ENCODE results near the gene CIT.
"Not testable (repeated sequence)": the region's sequence is repeated elsewhere in the genome, so short reads cannot be mapped to it uniquely, and the experiment has no call there.

Gene CIT

GRCh38 chr12:119901670-119902069, 24.6 kb upstream of the CIT start:
- Histone ChIP-seq H3K4me1 (ENCODE audit: control insufficient read depth in 1 of 2, insufficient read depth in 2 of 2, low read length in 2 of 2) (no peaks in the 10 kb centered on the region), H3K27ac (ENCODE audit: low read length) (no peak overlapping the region), H3K9me3 (ENCODE audit: control insufficient read depth in 1 of 2, low read length in 2 of 2) (no peaks in the 10 kb centered on the region), H3K36me3 (ENCODE audit: control insufficient read depth in 1 of 2, insufficient read depth in 2 of 2, low read length in 2 of 2) (no peaks in the 10 kb centered on the region), H3K4me3 (ENCODE audit: low read depth in 1 of 2, low read length in 2 of 2) (no peak overlapping the region), H3K27me3 (ENCODE audit: low read depth, low read length) (no peaks in the 10 kb centered on the region)

DNA sequence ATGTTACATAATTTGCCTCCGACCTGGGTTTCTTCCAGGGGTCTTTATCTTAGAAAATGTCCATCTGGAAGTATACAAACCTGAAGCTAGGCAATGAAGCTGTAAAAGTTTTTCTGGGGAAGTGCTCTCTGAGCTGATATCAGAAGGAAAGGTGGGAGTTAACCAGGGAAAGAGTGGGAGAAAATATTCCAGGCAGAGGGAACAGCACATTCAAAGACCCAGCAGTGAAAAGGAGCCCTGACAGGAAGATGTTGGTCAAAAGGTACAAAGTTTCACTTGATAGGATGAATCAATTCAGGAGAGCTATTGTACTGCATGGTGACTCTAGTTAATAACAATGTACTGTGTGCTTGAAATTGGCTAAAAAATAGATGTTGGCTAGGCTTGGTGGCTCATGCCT, 17.8 kb upstream of the CIT start:
- Histone ChIP-seq H3K27ac (ENCODE audit: low read length) (no peak overlapping the region), H3K4me1 (ENCODE audit: control insufficient read depth in 1 of 2, insufficient read depth in 2 of 2, low read length in 2 of 2) (no peaks in the 10 kb centered on the region), H3K9me3 (ENCODE audit: control insufficient read depth in 1 of 2, low read length in 2 of 2) (peaks cover 0 to 4% of the 10 kb centered on the region in 2 donors), H3K36me3 (ENCODE audit: control insufficient read depth in 1 of 2, insufficient read depth in 2 of 2, low read length in 2 of 2) (no peaks in the 10 kb centered on the region), H3K4me3 (ENCODE audit: low read depth in 1 of 2, low read length in 2 of 2) (no peak overlapping the region), H3K27me3 (ENCODE audit: low read depth, low read length) (no peaks in the 10 kb centered on the region)

DNA sequence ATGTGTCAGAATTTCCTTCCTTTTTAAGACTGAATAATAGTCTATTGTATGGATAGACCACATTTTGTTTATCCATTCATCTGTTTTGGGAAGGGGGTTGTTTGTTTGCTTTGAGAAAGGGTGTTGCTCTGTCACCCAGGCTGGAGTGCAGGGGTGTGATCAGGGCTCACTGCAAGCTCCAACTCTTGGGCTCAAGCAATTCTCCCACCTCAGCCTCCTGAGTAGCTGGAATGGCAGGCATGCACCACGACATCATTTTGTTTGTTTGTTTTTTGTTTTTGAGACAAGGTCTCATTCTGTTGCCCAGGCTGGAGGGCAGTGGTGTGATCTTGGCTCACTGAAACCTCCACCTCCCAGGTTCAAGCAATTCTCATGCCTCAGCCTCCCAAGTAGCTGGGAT, 15.5 kb upstream of the CIT start:
- H3K4me3 ChIP-seq (ENCODE audit: low read depth in 1 of 2, low read length in 2 of 2); H3K36me3 ChIP-seq (ENCODE audit: control insufficient read depth in 1 of 2, insufficient read depth in 2 of 2, low read length in 2 of 2); H3K27ac ChIP-seq (ENCODE audit: low read length); H3K9me3 ChIP-seq (ENCODE audit: control insufficient read depth in 1 of 2, low read length in 2 of 2); H3K27me3 ChIP-seq (ENCODE audit: low read depth, low read length); H3K4me1 ChIP-seq (ENCODE audit: control insufficient read depth in 1 of 2, insufficient read depth in 2 of 2, low read length in 2 of 2): not testable (repeated sequence)

- no peaks in the 10 kb centered on the region for H3K4me1 ChIP-seq (ENCODE audit: control insufficient read depth in 1 of 2, insufficient read depth in 2 of 2, low read length in 2 of 2)
- no peak overlapping the region for H3K4me3 ChIP-seq (ENCODE audit: low read depth in 1 of 2, low read length in 2 of 2)
- no peaks in the 10 kb centered on the region for H3K27me3 ChIP-seq (ENCODE audit: low read depth, low read length)
- H3K36me3 ChIP-seq (ENCODE audit: control insufficient read depth in 1 of 2, insufficient read depth in 2 of 2, low read length in 2 of 2): no peaks in the 10 kb centered on the region
- no peak overlapping the region for H3K27ac ChIP-seq (ENCODE audit: low read length)
- H3K9me3 ChIP-seq (ENCODE audit: control insufficient read depth in 1 of 2, low read length in 2 of 2): no peaks in the 10 kb centered on the region
These were observed 8.4 kb upstream of the CIT start for GRCh38 chr12:119885549-119885948.

- not testable (repeated sequence) for H3K36me3 ChIP-seq (ENCODE audit: control insufficient read depth in 1 of 2, insufficient read depth in 2 of 2, low read length in 2 of 2); H3K4me3 ChIP-seq (ENCODE audit: low read depth in 1 of 2, low read length in 2 of 2); H3K4me1 ChIP-seq (ENCODE audit: control insufficient read depth in 1 of 2, insufficient read depth in 2 of 2, low read length in 2 of 2); H3K27ac ChIP-seq (ENCODE audit: low read length); H3K27me3 ChIP-seq (ENCODE audit: low read depth, low read length); H3K9me3 ChIP-seq (ENCODE audit: control insufficient read depth in 1 of 2, low read length in 2 of 2)
These were observed 6.7 kb upstream of the CIT start for GRCh38 chr12:119883791-119884190.

DNA sequence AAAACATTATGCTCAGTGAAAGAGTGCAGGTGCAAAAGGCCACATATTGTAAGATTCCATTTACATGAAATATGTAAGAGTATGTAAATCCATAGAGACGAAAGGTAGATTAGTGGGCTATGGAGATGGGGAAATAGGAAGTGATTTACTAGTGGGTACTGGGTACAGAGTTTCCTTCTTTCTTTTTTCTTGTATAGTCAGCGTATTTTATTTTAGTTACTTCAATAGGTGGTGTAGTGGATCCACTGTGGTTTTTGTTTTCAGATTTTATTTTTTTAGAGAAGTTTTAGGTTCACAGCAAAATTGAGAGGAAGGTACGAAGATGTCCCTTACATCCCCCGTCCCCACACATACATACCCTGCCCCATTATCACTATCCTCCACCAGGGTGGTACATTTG, 6.1 kb upstream of the CIT start:
- no peak overlapping the region for H3K27ac ChIP-seq (ENCODE audit: low read length)
- no peaks in the 10 kb centered on the region for H3K9me3 ChIP-seq (ENCODE audit: control insufficient read depth in 1 of 2, low read length in 2 of 2)
- H3K27me3 ChIP-seq (ENCODE audit: low read depth, low read length): no peaks in the 10 kb centered on the region
- no peaks in the 10 kb centered on the region for H3K36me3 ChIP-seq (ENCODE audit: control insufficient read depth in 1 of 2, insufficient read depth in 2 of 2, low read length in 2 of 2)
- no peaks in the 10 kb centered on the region for H3K4me1 ChIP-seq (ENCODE audit: control insufficient read depth in 1 of 2, insufficient read depth in 2 of 2, low read length in 2 of 2)
- no peak overlapping the region for H3K4me3 ChIP-seq (ENCODE audit: low read depth in 1 of 2, low read length in 2 of 2)

DNA sequence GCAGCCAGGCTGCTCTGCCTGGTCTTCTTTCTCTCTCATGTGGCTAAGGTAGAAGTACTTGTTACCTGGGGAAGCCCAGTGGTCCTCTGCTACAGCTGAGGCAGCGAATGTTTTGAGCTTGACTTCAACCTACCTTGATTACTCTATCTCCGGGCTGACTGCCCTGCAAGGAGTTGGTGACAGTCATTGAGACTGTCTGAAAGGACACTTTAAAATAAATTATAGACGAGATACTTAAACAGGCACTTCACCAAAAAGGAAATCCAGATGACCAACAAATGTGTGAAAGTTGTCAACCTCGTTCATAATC, 474 bp upstream of the CIT start:
- no peak overlapping the region for H3K27ac ChIP-seq (ENCODE audit: low read length)

DNA sequence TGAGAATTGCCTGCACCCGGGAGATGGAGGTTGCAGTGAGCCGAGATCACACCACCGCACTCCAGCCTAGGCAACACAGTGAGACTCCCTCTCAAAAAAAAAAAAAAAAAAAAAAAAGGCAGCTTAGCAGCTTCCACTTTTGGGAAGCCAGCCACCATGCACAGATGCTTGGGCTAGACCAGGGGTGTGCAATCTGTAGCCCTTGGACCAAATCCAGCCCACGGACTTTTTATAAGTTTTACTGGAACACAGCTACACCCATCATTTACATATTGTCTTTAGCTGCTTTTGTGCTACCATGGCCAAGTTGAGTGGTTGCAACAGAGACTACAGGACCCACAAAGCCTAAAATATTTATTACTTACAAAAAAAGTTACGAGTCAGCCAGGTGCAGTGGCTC, 6.7 kb downstream of the CIT start:
- no peak overlapping the region for H3K27ac ChIP-seq (ENCODE audit: low read length)
- no peak overlapping the region for H3K4me3 ChIP-seq (ENCODE audit: low read depth in 1 of 2, low read length in 2 of 2)
- no peaks in the 10 kb centered on the region for H3K27me3 ChIP-seq (ENCODE audit: low read depth, low read length)
- no peaks in the 10 kb centered on the region for H3K4me1 ChIP-seq (ENCODE audit: control insufficient read depth in 1 of 2, insufficient read depth in 2 of 2, low read length in 2 of 2)
- no peaks in the 10 kb centered on the region for H3K36me3 ChIP-seq (ENCODE audit: control insufficient read depth in 1 of 2, insufficient read depth in 2 of 2, low read length in 2 of 2)
- no peaks in the 10 kb centered on the region for H3K9me3 ChIP-seq (ENCODE audit: control insufficient read depth in 1 of 2, low read length in 2 of 2)

More for the DNA sequence above, 474 bp upstream of the CIT start:
- Histone ChIP-seq H3K36me3 (ENCODE audit: control insufficient read depth in 1 of 2, insufficient read depth in 2 of 2, low read length in 2 of 2) (no peaks in the 10 kb centered on the region), H3K9me3 (ENCODE audit: control insufficient read depth in 1 of 2, low read length in 2 of 2) (no peaks in the 10 kb centered on the region), H3K4me1 (ENCODE audit: control insufficient read depth in 1 of 2, insufficient read depth in 2 of 2, low read length in 2 of 2) (peaks cover 0 to 8% of the 10 kb centered on the region in 2 donors), H3K27me3 (ENCODE audit: low read depth, low read length) (no peaks in the 10 kb centered on the region), H3K4me3 (ENCODE audit: low read depth in 1 of 2, low read length in 2 of 2) (peak overlapping the region; percentile 63 to 99)

GRCh38 chr12:119869720-119870119, 7.4 kb downstream of the CIT start:
- Histone ChIP-seq H3K27me3 (ENCODE audit: low read depth, low read length) (no peaks in the 10 kb centered on the region), H3K9me3 (ENCODE audit: control insufficient read depth in 1 of 2, low read length in 2 of 2) (no peaks in the 10 kb centered on the region), H3K36me3 (ENCODE audit: control insufficient read depth in 1 of 2, insufficient read depth in 2 of 2, low read length in 2 of 2) (no peaks in the 10 kb centered on the region), H3K4me1 (ENCODE audit: control insufficient read depth in 1 of 2, insufficient read depth in 2 of 2, low read length in 2 of 2) (no peaks in the 10 kb centered on the region), H3K4me3 (ENCODE audit: low read depth in 1 of 2, low read length in 2 of 2) (no peak overlapping the region), H3K27ac (ENCODE audit: low read length) (no peak overlapping the region)

GRCh38 chr12:119868992-119869391, 8.1 kb downstream of the CIT start:
- H3K36me3 ChIP-seq (ENCODE audit: control insufficient read depth in 1 of 2, insufficient read depth in 2 of 2, low read length in 2 of 2): no peaks in the 10 kb centered on the region
- no peak overlapping the region for H3K4me3 ChIP-seq (ENCODE audit: low read depth in 1 of 2, low read length in 2 of 2)

GRCh38 chr12:119864591-119864990, 12.5 kb downstream of the CIT start:
- no peak overlapping the region for H3K4me3 ChIP-seq (ENCODE audit: low read depth in 1 of 2, low read length in 2 of 2)
- H3K9me3 ChIP-seq (ENCODE audit: control insufficient read depth in 1 of 2, low read length in 2 of 2): no peaks in the 10 kb centered on the region
- no peaks in the 10 kb centered on the region for H3K27me3 ChIP-seq (ENCODE audit: low read depth, low read length)
- no peak overlapping the region for H3K27ac ChIP-seq (ENCODE audit: low read length)
- H3K36me3 ChIP-seq (ENCODE audit: control insufficient read depth in 1 of 2, insufficient read depth in 2 of 2, low read length in 2 of 2): no peaks in the 10 kb centered on the region
- no peaks in the 10 kb centered on the region for H3K4me1 ChIP-seq (ENCODE audit: control insufficient read depth in 1 of 2, insufficient read depth in 2 of 2, low read length in 2 of 2)

More at GRCh38 chr12:119868992-119869391, 8.1 kb downstream of the CIT start:
- Histone ChIP-seq H3K27ac (ENCODE audit: low read length) (no peak overlapping the region), H3K27me3 (ENCODE audit: low read depth, low read length) (no peaks in the 10 kb centered on the region), H3K4me1 (ENCODE audit: control insufficient read depth in 1 of 2, insufficient read depth in 2 of 2, low read length in 2 of 2) (no peaks in the 10 kb centered on the region), H3K9me3 (ENCODE audit: control insufficient read depth in 1 of 2, low read length in 2 of 2) (no peaks in the 10 kb centered on the region)

DNA sequence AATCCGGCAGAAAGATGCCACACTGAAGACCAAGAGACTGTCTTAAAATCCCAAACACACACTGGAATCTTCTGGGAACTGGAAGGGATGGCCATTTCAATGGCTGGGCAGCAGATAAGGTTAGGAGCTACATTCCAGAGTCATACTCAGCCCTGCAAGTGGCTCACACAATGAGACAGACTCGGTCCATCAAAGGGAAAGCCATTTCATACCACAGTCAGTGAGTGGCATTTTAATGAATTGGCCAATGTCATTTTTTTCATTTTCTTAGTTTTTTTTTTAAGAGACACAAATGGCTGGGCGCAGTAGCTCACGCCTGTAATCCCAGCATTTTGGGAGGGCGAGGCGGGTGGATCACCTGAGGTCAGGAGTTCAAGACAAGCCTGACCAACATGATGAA, 17.9 kb downstream of the CIT start:
- H3K36me3 ChIP-seq (ENCODE audit: control insufficient read depth in 1 of 2, insufficient read depth in 2 of 2, low read length in 2 of 2): no peaks in the 10 kb centered on the region
- H3K4me3 ChIP-seq (ENCODE audit: low read depth in 1 of 2, low read length in 2 of 2): no peak overlapping the region
- H3K27ac ChIP-seq (ENCODE audit: low read length): no peak overlapping the region
- no peaks in the 10 kb centered on the region for H3K9me3 ChIP-seq (ENCODE audit: control insufficient read depth in 1 of 2, low read length in 2 of 2)
- H3K4me1 ChIP-seq (ENCODE audit: control insufficient read depth in 1 of 2, insufficient read depth in 2 of 2, low read length in 2 of 2): no peaks in the 10 kb centered on the region
- H3K27me3 ChIP-seq (ENCODE audit: low read depth, low read length): no peaks in the 10 kb centered on the region

Measured in muscle layer of duodenum (tissue), 2 donors.